ENCODE results near the gene UTP11. TPM values are rescaled to one million over a fixed set of nuclear protein-coding genes. Genes with fewer than 3 reads are reported as not detected.
"Not testable (repeated sequence)": the region's sequence is repeated elsewhere in the genome, so short reads cannot be mapped to it uniquely, and the experiment has no call there.

The UTP11 gene
- total RNA-seq, 2 donors from 2014 or later, result 59.9 to 60.0 TPM

- Mint-ChIP-seq H3K27me3 (no peaks in the 10 kb centered on the region), H3K27ac (peak overlapping the region; percentile 74 to 94), H3K4me1 (ENCODE audit: low read depth in 2 of 2) (peaks cover 45 to 50% of the 10 kb centered on the region in 2 donors), H3K36me3 (peaks cover 18% of the 10 kb centered on the region), H3K9me3 (no peaks in the 10 kb centered on the region), H3K4me3 (peak overlapping the region; percentile 74)
- DNase-seq (ENCODE audit: low spot score) (no peak), ATAC-seq (no peak)
Measured at GRCh38 chr1:38027201-38028104, 14.9 kb downstream of the UTP11 start.

GRCh38 chr1:38028105-38028591, 15.6 kb downstream of the UTP11 start:
- Mint-ChIP-seq H3K27ac (peak overlapping the region; percentile 74 to 94), H3K9me3 (no peaks in the 10 kb centered on the region), H3K4me3 (peak overlapping the region; percentile 74), H3K4me1 (ENCODE audit: low read depth in 2 of 2) (peaks cover 45 to 50% of the 10 kb centered on the region in 2 donors), H3K36me3 (peaks cover 12% of the 10 kb centered on the region), H3K27me3 (no peaks in the 10 kb centered on the region)
- DNase-seq (ENCODE audit: low spot score) (peak; percentile 75), ATAC-seq (peak; percentile 79 to 80)

- peak overlapping the region; percentile 74 for H3K4me3 Mint-ChIP-seq
- H3K36me3 Mint-ChIP-seq, result peaks cover 12% of the 10 kb centered on the region
- ATAC-seq (no peak), DNase-seq (ENCODE audit: low spot score) (no peak)
- no peaks in the 10 kb centered on the region for H3K27me3 Mint-ChIP-seq
- peaks cover 45 to 50% of the 10 kb centered on the region in 2 donors for H3K4me1 Mint-ChIP-seq (ENCODE audit: low read depth in 2 of 2)
- no peaks in the 10 kb centered on the region for H3K9me3 Mint-ChIP-seq
- peak overlapping the region; percentile 74 to 94 for H3K27ac Mint-ChIP-seq
Measured at GRCh38 chr1:38028671-38029070, 16.1 kb downstream of the UTP11 start.

- DNase-seq (ENCODE audit: low spot score) (no peak), ATAC-seq (no peak)
- H3K27me3 Mint-ChIP-seq, result no peaks in the 10 kb centered on the region
- H3K36me3 Mint-ChIP-seq, result peaks cover 12% of the 10 kb centered on the region
- peaks cover 45 to 50% of the 10 kb centered on the region in 2 donors for H3K4me1 Mint-ChIP-seq (ENCODE audit: low read depth in 2 of 2)
- H3K4me3 Mint-ChIP-seq, result peak overlapping the region; percentile 77
- H3K9me3 Mint-ChIP-seq, result no peaks in the 10 kb centered on the region
- H3K27ac Mint-ChIP-seq, result peak overlapping the region; percentile 74 to 94
Measured at GRCh38 chr1:38029081-38029681, 16.6 kb downstream of the UTP11 start.

- ATAC-seq, result peak; percentile 85 to 87
- peak overlapping the region; percentile 74 to 94 for H3K27ac Mint-ChIP-seq
- H3K4me1 Mint-ChIP-seq (ENCODE audit: low read depth in 2 of 2), result peaks cover 45 to 48% of the 10 kb centered on the region in 2 donors
- peaks cover 8% of the 10 kb centered on the region for H3K36me3 Mint-ChIP-seq
- peak; percentile 88 for DNase-seq (ENCODE audit: low spot score)
- no peaks in the 10 kb centered on the region for H3K27me3 Mint-ChIP-seq
- H3K4me3 Mint-ChIP-seq, result peak overlapping the region; percentile 77
- no peaks in the 10 kb centered on the region for H3K9me3 Mint-ChIP-seq
Measured at GRCh38 chr1:38029685-38030511, 17.4 kb downstream of the UTP11 start.

DNA sequence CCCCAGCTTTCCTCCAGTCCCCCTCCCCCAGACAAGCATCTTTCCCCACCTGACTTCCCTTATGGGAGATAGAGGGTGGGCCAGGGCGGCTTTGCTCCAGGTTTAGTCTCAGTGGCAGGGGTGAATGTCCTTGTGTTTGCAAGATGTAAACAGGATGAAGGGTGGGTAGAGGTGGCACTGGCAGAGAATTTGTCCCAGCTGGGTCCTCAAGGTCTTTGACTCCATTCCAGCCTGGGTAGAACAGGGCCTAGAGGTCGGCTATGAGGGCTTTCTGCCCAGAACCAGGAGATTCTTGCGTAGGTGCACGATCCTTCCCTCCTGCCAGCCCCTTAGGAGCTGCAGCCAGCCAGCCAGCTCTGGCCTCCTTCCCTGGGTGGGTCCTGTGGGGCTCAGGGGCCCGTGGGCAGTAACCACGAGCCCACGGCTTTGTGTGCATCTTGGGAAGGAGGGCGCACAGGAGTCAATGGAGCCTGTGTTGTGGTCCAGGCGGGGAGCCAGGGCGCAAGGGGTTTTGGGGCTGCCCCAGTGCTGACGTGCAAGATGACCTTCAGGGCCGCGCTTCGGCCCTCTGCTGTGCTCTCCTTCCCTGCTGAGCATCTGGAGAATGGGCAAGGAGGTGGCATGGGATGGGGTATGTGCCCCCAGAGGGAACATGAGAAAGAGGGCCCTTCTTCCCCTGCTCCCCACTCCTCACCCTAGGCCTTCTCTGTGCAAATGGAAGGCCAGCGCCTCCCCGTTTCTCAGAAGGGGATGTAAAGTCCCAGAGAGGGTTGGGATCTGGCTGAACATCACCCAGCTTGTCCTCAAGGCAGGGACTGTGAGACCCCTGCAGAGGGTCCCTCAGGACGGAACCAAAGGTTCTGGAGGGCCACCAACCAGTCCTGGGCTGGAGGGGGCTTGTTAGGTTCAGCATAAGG, 18.3 kb downstream of the UTP11 start:
- H3K27me3 Mint-ChIP-seq, result no peaks in the 10 kb centered on the region
- peak overlapping the region; percentile 74 to 94 for H3K27ac Mint-ChIP-seq
- H3K9me3 Mint-ChIP-seq, result no peaks in the 10 kb centered on the region
- no peaks in the 10 kb centered on the region for H3K36me3 Mint-ChIP-seq
- peak overlapping the region; percentile 77 for H3K4me3 Mint-ChIP-seq
- DNase-seq (ENCODE audit: low spot score) (no peak), ATAC-seq (no peak)
- peaks cover 44 to 45% of the 10 kb centered on the region in 2 donors for H3K4me1 Mint-ChIP-seq (ENCODE audit: low read depth in 2 of 2)

DNA sequence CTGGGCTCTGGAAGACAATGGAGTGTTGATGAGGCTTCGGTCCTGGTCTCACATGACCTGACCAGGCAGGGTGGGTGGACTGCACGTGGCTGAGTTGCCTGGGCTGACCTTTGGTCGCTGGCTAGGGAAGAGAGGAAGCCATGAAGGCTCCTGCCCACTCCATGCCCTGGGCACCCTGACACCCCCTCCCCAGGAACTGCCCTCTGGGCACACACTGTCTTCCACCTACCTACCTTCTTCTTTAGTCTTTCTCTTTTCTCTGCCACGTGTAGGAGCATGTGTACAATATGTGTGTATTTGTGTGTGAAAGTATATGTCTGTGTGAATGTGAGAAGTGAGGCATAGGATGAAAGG, 19.0 kb downstream of the UTP11 start:
- no peaks in the 10 kb centered on the region for H3K27me3 Mint-ChIP-seq
- no peak for DNase-seq (ENCODE audit: low spot score)
- no peaks in the 10 kb centered on the region for H3K36me3 Mint-ChIP-seq
- ATAC-seq, result no peak
- peak overlapping the region; percentile 2 for H3K4me3 Mint-ChIP-seq
- peak overlapping the region in 1 of 2 donors; percentile 94 for H3K27ac Mint-ChIP-seq
- H3K9me3 Mint-ChIP-seq, result no peaks in the 10 kb centered on the region
- H3K4me1 Mint-ChIP-seq (ENCODE audit: low read depth in 2 of 2), result peaks cover 43 to 45% of the 10 kb centered on the region in 2 donors

GRCh38 chr1:38032992-38033391, 20.5 kb downstream of the UTP11 start:
- ATAC-seq; H3K27me3 Mint-ChIP-seq; H3K4me3 Mint-ChIP-seq; H3K36me3 Mint-ChIP-seq; DNase-seq (ENCODE audit: low spot score); H3K9me3 Mint-ChIP-seq; H3K27ac Mint-ChIP-seq: not testable (repeated sequence)
- H3K4me1 Mint-ChIP-seq (ENCODE audit: low read depth in 2 of 2), result peaks cover 29 to 33% of the 10 kb centered on the region in 2 donors

DNA sequence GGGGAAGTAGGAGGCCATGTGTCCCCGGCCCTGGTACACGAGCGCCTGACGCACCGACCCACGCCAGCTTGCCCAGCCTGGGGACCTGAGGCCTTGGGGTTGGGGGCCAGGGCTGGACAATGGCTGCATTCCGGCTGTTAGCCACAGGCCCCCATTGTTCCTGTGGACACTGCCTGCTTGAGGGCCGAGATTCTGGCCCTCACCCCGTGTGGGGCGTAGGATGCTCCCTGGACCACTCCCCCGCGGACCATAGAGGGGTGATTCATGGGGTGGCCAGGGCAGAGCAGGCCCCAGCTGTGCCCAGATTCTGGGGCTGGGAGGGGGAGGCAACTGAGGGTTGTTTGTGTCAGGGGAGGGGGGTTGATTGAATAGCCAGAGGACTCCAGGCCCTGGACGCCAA, 22.3 kb downstream of the UTP11 start:
- H3K4me1 Mint-ChIP-seq (ENCODE audit: low read depth in 2 of 2), result peaks cover 12 to 14% of the 10 kb centered on the region in 2 donors
- no peak overlapping the region for H3K4me3 Mint-ChIP-seq
- DNase-seq (ENCODE audit: low spot score) (no peak), ATAC-seq (no peak)
- peaks cover 5 to 6% of the 10 kb centered on the region in 2 donors for H3K27me3 Mint-ChIP-seq
- H3K36me3 Mint-ChIP-seq, result no peaks in the 10 kb centered on the region
- no peak overlapping the region for H3K27ac Mint-ChIP-seq
- no peaks in the 10 kb centered on the region for H3K9me3 Mint-ChIP-seq

DNA sequence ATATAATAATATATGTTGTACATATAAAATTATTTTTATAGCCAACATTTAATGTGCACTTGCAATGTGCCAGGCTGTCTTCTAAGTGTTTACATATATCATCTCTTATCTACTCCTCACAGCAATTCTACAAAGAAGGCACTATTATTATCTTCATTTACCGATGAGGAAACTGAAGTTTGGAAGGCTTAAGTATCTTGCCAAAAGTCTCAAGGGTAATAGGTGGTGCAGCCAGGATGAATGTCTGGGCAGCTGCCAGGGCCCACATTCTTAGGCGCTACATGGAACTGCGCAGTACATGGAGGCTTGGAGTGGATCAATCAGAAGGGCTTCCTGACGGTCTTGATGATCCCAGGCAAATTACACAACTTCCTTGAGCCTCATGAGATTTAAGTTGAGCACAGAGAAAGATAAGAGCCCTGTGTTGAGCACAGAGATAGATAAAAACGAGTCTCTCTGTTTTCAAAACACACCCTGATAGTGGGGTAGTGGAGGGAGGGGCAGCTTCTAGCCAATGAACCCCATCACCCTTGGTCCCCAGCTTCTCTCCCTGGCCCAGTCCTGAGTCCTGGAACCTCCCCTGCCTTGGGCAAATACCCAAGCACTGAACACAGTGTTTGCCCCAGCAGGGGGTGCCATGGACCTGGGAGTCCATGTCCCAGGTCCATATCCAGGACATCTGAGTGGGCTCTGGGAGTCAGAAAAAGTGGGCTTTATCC, 24.8 kb downstream of the UTP11 start:
- no peaks in the 10 kb centered on the region for H3K4me1 Mint-ChIP-seq (ENCODE audit: low read depth in 2 of 2)
- DNase-seq (ENCODE audit: low spot score) (no peak), ATAC-seq (no peak)
- no peak overlapping the region for H3K27ac Mint-ChIP-seq
- H3K36me3 Mint-ChIP-seq, result no peaks in the 10 kb centered on the region
- H3K27me3 Mint-ChIP-seq, result peaks cover 17 to 21% of the 10 kb centered on the region in 2 donors
- H3K4me3 Mint-ChIP-seq, result no peak overlapping the region
- H3K9me3 Mint-ChIP-seq, result no peaks in the 10 kb centered on the region

DNA sequence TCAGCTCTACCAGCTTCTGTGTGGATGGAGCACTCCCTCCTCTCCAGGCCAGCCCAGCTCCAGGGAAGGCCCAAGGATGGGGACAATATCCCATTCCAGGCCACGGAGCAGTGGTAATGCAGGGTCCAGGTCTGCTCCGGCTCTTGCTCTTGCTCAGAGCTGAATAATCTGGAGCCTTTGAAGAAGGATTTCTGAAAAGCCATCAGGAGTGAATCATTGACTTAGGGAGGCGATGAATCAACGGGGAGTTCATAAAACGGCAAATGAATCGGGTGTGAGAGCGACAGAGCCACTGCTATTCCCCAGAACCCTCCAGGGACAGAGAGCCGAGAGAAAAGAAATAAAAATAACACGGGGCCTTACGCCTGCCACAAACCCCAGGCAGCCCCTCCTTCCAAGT, 26.3 kb downstream of the UTP11 start:
- Mint-ChIP-seq H3K27me3 (peaks cover 27 to 35% of the 10 kb centered on the region in 2 donors), H3K36me3 (no peaks in the 10 kb centered on the region), H3K4me1 (ENCODE audit: low read depth in 2 of 2) (no peaks in the 10 kb centered on the region), H3K4me3 (no peak overlapping the region), H3K27ac (no peak overlapping the region), H3K9me3 (no peaks in the 10 kb centered on the region)
- ATAC-seq, result no peak
- no peak for DNase-seq (ENCODE audit: low spot score)

DNA sequence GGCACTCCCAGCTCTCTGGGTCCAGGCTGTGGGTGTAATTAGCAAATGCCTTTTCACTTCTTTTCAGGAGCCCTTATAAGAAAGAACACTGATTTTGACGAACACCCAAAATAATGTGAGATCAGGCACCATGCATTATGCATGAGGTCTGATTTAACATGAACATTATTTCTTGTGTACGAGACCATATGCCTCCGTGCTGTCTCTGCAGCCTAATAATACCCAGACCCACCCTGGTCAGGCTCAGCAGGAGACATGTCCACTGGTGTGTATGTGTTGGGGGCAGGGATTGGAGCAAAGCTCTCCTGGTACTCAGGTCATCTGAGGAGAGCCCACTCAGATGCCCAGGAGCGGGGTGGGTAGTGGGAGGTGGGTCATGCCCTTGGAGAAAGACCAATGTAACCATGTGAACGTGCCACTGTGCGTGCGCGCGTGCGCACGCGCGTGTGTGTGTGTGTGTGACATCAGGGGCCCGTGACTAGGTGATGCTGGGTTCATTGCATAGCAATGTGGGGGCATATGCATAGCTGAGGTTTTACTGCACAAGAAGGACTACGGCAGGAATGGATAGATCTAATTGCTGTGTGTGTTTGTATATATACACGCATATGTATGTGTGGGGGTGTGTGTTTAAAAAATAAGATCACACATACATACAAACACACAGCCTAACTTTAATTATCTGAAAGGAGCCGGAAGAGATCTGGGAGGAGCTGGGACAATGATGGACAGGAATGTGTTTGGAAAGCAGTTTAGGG, 27.0 kb downstream of the UTP11 start:
- H3K4me1 Mint-ChIP-seq (ENCODE audit: low read depth in 2 of 2), result peaks cover under 1 to 1% of the 10 kb centered on the region in 2 donors
- peaks cover 30 to 42% of the 10 kb centered on the region in 2 donors for H3K27me3 Mint-ChIP-seq
- no peak overlapping the region for H3K4me3 Mint-ChIP-seq
- ATAC-seq (no peak), DNase-seq (ENCODE audit: low spot score) (peak; percentile 44)
- no peaks in the 10 kb centered on the region for H3K36me3 Mint-ChIP-seq
- H3K9me3 Mint-ChIP-seq, result no peaks in the 10 kb centered on the region
- no peak overlapping the region for H3K27ac Mint-ChIP-seq
